HepG2 (cell line): ENCODE measurements around the gene ERBB3. TPM values are rescaled to one million over a fixed set of nuclear protein-coding genes. Genes with fewer than 3 reads are reported as not detected.

ENCODE experiments used
- ETV6 ChIP-seq: sonication (generic); formaldehyde crosslinking; conservative IDR thresholded peaks from 2 replicates; pipeline ENCODE4 v1.4.0; 2020; ENCODE audit warnings: missing genetic modification reagents
- FOXP1 ChIP-seq, 2 experiments: fragments of 450-650 bp in 1 of 2; IDR thresholded peaks; 2 replicates each; pipeline ENCODE4 v1.6.1; 2017 to 2018; ENCODE audit warnings: antibody characterized with exemption in 1 of 2
- KAT8 ChIP-seq: IDR thresholded peaks from 2 replicates; pipeline ENCODE4 v1.6.1; 2016; ENCODE audit warnings: missing genetic modification reagents, missing compliant biosample characterization
- MIXL1 ChIP-seq: IDR thresholded peaks from 2 replicates; pipeline ENCODE4 v1.6.1; 2016
- NFIB ChIP-seq: sonication (generic); formaldehyde crosslinking; IDR thresholded peaks from 2 replicates; pipeline ENCODE4 v1.9.0; 2021; ENCODE audit warnings: missing genetic modification reagents, mild to moderate bottlenecking, borderline replicate concordance
- NFKBIZ ChIP-seq: IDR thresholded peaks from 2 replicates; pipeline ENCODE4 v1.6.1; 2018; ENCODE audit warnings: missing genetic modification reagents, missing compliant biosample characterization
- NR1H2 ChIP-seq: sonication (generic); formaldehyde crosslinking; IDR thresholded peaks from 2 replicates; pipeline ENCODE4 v1.8.1; 2022; ENCODE audit warnings: low read depth, missing genetic modification reagents, borderline replicate concordance
- RARG ChIP-seq: sonication (generic); formaldehyde crosslinking; IDR thresholded peaks from 2 replicates; pipeline ENCODE4 v1.4.0; 2020; ENCODE audit warnings: low read depth, mild to moderate bottlenecking, missing genetic modification reagents
- RBM39 ChIP-seq: fragments of 200-400 bp; formaldehyde crosslinking; IDR thresholded peaks from one replicate; pipeline ENCODE4 v1.6.1; 2018; ENCODE audit warnings: antibody characterized with exemption, mild to moderate bottlenecking, low read depth, low read length; ENCODE audit not compliant: poor library complexity, severe bottlenecking
- SNAI1 ChIP-seq: sonication (generic); formaldehyde crosslinking; IDR thresholded peaks from 2 replicates; pipeline ENCODE4 v1.5.0; 2020; ENCODE audit warnings: mild to moderate bottlenecking, missing genetic modification reagents, borderline replicate concordance
- TEF ChIP-seq: sonication (generic); formaldehyde crosslinking; IDR thresholded peaks from 2 replicates; pipeline ENCODE4 v1.5.0; 2020; ENCODE audit warnings: missing genetic modification reagents
- TFAP4 ChIP-seq: sonication (generic); IDR thresholded peaks from 2 replicates; pipeline ENCODE4 v1.6.1; 2016; ENCODE audit warnings: low read depth, borderline replicate concordance
- ZBTB20 ChIP-seq: sonication (generic); formaldehyde crosslinking; IDR thresholded peaks from 2 replicates; pipeline ENCODE4 v1.8.1; 2023; ENCODE audit warnings: missing genetic modification reagents, low read depth, mild to moderate bottlenecking, borderline replicate concordance
- ZBTB38 ChIP-seq: sonication (generic); formaldehyde crosslinking; IDR thresholded peaks from 2 replicates; pipeline ENCODE4 v1.5.1; 2020; ENCODE audit warnings: mild to moderate bottlenecking, missing genetic modification reagents
- ZC3H4 ChIP-seq: sonication (generic); formaldehyde crosslinking; IDR thresholded peaks from 2 replicates; pipeline ENCODE4 v1.4.0; 2020; ENCODE audit warnings: missing genetic modification reagents, borderline replicate concordance
- ZFP36L1 ChIP-seq: sonication (generic); formaldehyde crosslinking; IDR thresholded peaks from 2 replicates; pipeline ENCODE4 v1.8.0; 2022; ENCODE audit warnings: mild to moderate bottlenecking, missing genetic modification reagents, moderate library complexity
- ZFP36L2 ChIP-seq: sonication (generic); formaldehyde crosslinking; IDR thresholded peaks from 2 replicates; pipeline ENCODE4 v1.4.0; 2020; ENCODE audit warnings: missing genetic modification reagents
- ZNF180 ChIP-seq: sonication (generic); formaldehyde crosslinking; IDR thresholded peaks from 2 replicates; pipeline ENCODE4 v1.4.0; 2020; ENCODE audit warnings: low read depth, missing genetic modification reagents, borderline replicate concordance
- ZNF296 ChIP-seq: sonication (generic); formaldehyde crosslinking; conservative IDR thresholded peaks from 2 replicates; pipeline ENCODE4 v1.5.0; 2020; ENCODE audit warnings: mild to moderate bottlenecking, missing genetic modification reagents
- ZNF549 ChIP-seq: sonication (generic); formaldehyde crosslinking; IDR thresholded peaks from 2 replicates; pipeline ENCODE4 v1.5.0; 2020; ENCODE audit warnings: missing genetic modification reagents
- ZNF572 ChIP-seq: sonication (generic); formaldehyde crosslinking; IDR thresholded peaks from 2 replicates; pipeline ENCODE4 v1.5.1; 2020; ENCODE audit warnings: mild to moderate bottlenecking, missing genetic modification reagents
- ZNF574 ChIP-seq: sonication (generic); formaldehyde crosslinking; IDR thresholded peaks from 2 replicates; pipeline ENCODE4 v1.4.0; 2020; ENCODE audit warnings: missing genetic modification reagents
- ZNF724P ChIP-seq: sonication (generic); formaldehyde crosslinking; IDR thresholded peaks from 2 replicates; pipeline ENCODE4 v1.8.0; 2022; ENCODE audit warnings: missing genetic modification reagents, borderline replicate concordance
- ZNF770 ChIP-seq: sonication (generic); formaldehyde crosslinking; IDR thresholded peaks from 2 replicates; pipeline ENCODE4 v1.5.0; 2020; ENCODE audit warnings: mild to moderate bottlenecking, missing genetic modification reagents
- polyA plus RNA-seq, 8 experiments: library from polyadenylated mRNA; depleted of rRNA in 3 of 8; stranded (reverse) in 7 of 8; unstranded in 1 of 8; fragments of >200 nt; fragmentation: Illumina TruSeq in 4 of 8; extraction: Trizol in 4 of 8; gene quantifications; 2 replicates each; pipeline versions ENCODE4 v1.2.1 to v1.2.3, GENCODE V29; 2011 to 2016; ENCODE audit warnings: low read depth in 4 of 8, missing spikeins in 1 of 8, mixed read lengths in 1 of 8; ENCODE audit not compliant: insufficient read depth in 1 of 8
- total RNA-seq, 5 experiments: library from RNA; depleted of rRNA; stranded (reverse); fragments of >200 nt; fragmentation: Illumina TruSeq; extraction: Trizol; gene quantifications; 2 replicates each; pipeline ENCODE4 v1.2.3, GENCODE V29; 2016; ENCODE audit warnings: low read depth in 1 of 5

ERBB3 gene
- total and polyA plus RNA-seq, 2 of the 13 experiments (the other 11 are each of a cell fraction or from before 2014, with no cell fraction given): 93.6 to 358 TPM

GRCh38 chr12:56078931-56079722 is 838 bp upstream of the ERBB3 start (continued):
- no peak for TF ChIP-seq ZBTB38 (CRISPR knock-in tag)
- TF ChIP-seq RARG (CRISPR knock-in tag): no peak
- 0 out of 2 replicates have a peak, but pooled peaks have one; percentile 8 for TF ChIP-seq MIXL1 (CRISPR knock-in tag)
- 0 out of 2 replicates have a peak, but pooled peaks have one; percentile 18 for TF ChIP-seq ZBTB20
- TF ChIP-seq ZNF549: peak; percentile 76; the same call in 1 of the 2 replicates
- peak; percentile 83; the same call in 1 of the 2 replicates for TF ChIP-seq SNAI1 (CRISPR knock-in tag)
- TF ChIP-seq NFKBIZ: no peak; the same call in 1 of the 2 replicates
- no peak for TF ChIP-seq ZFP36L2 (CRISPR knock-in tag)
- 0 out of 2 replicates have a peak, but pooled peaks have one; percentile 36 for TF ChIP-seq ETV6 (CRISPR knock-in tag)
- TF ChIP-seq TFAP4: peak; percentile 72; the same call in 1 of the 2 replicates
- TF ChIP-seq RBM39: peak; percentile 56
- TF ChIP-seq ZNF180 (CRISPR knock-in tag): no peak
- no peak for TF ChIP-seq FOXP1 (IDR thresholded peaks at IDR 0.05)
- 0 out of 2 replicates have a peak, but pooled peaks have one; percentile 23 for TF ChIP-seq FOXP1 (CRISPR knock-in tag; IDR thresholded peaks at IDR 0.05)
- peak; percentile 17; the same call in 1 of the 2 replicates for TF ChIP-seq TEF (CRISPR knock-in tag)
- TF ChIP-seq ZNF574: peak; percentile 64
- TF ChIP-seq ZNF724P (CRISPR knock-in tag): no peak
- TF ChIP-seq ZNF770 (CRISPR knock-in tag): peak; percentile 71
- TF ChIP-seq KAT8 (CRISPR knock-in tag): peak; percentile 33
- peak; percentile 63 for TF ChIP-seq ZNF296 (CRISPR knock-in tag)
- TF ChIP-seq ZC3H4 (CRISPR knock-in tag): peak; percentile 81
- no peak for TF ChIP-seq NFIB
- TF ChIP-seq NR1H2 (CRISPR knock-in tag): no peak
- 0 out of 2 replicates have a peak, but pooled peaks have one; percentile 72 for TF ChIP-seq ZNF572 (CRISPR knock-in tag)
- no peak for TF ChIP-seq ZFP36L1 (CRISPR knock-in tag)
